Activated CD8-positive, alpha-beta memory T cell treated with anti-CD3 and anti-CD28 coated beads for 36 hours (primary cell): Measurements from ENCODE around the gene FAM83F. TPM values are rescaled to one million over a fixed set of nuclear protein-coding genes. Genes with fewer than 3 reads are reported as not detected.

Experiments
- CTCF ChIA-PET: fragments of 350-600 bp; sonication (Branson Sonifier 250); formaldehyde crosslinking; loops from one replicate; lab custom pipeline; 2021; ENCODE audit warnings: antibody characterized with exemption; lab: Charles Lee
- POLR2A ChIA-PET: fragments of 350-600 bp; sonication (Branson Sonifier 250); formaldehyde crosslinking; loops from one replicate; lab custom pipeline; 2021; ENCODE audit warnings: antibody characterized with exemption; lab: Charles Lee
- total RNA-seq, 2 experiments: library from RNA; stranded (reverse); gene quantifications; one replicate each; pipeline ENCODE4 v1.2.3, GENCODE V29; 2021

Gene FAM83F
- total RNA-seq, 2 experiments from 2014 or later, result 0.42 to 0.46 TPM

DNA sequence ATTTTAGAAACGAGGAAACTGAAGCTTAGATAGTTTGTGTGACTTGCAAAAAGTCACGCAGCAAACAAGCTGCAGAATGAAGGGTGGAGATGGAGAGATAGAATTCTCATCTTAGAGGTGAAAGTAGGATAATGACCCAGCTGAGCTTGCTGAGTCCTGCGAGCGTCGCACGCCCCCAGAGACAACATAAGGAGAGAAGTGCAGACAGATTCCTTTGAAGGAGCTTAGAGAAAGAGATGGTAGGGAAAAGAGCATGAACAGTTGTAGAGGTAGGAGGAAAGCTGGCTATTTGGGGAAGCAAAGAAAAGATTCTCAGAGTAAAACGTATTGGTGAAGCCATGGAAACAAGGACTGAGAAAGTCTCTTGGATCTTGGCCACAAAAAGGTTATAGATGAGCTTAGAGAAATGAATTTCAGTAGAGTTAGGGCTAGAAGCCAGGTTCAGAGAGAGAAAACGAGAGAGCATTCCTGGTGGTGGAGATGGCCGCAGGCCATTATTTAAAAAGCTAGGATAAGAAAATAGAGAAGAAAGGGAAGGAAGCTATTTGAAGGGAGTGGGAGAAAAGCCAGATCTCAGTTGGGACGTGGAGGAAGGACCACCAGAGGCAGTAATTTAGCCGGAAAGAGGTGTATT is 44.8 kb downstream of the FAM83F start:
- CTCF ChIA-PET, result interaction anchor here (0.6 to 2.4 kb wide), 7 partner anchors 15 to 505 kb away, joined by 3 to 8 read pairs (median 3); no protein-coding TSS in a partner anchor
- POLR2A ChIA-PET, result interaction anchor here (0.6 kb wide), 1 partner anchor 701 kb away, joined by 3 read pairs; no protein-coding TSS in a partner anchor

- POLR2A ChIA-PET, result no interaction called here
- CTCF ChIA-PET, result interaction anchor here (0.7 to 2.4 kb wide), 4 partner anchors 16 to 506 kb away, joined by 3 to 8 read pairs (median 4); no protein-coding TSS in a partner anchor
Measured at GRCh38 chr22:40040927-40041326, 46.2 kb downstream of the FAM83F start.

- ChIA-PET POLR2A (no interaction called here), CTCF (interaction anchor here (0.9 kb wide), 1 partner anchor 307 kb away, joined by 3 read pairs; no protein-coding TSS in a partner anchor)
Measured at GRCh38 chr22:40041366-40042137, 46.8 kb downstream of the FAM83F start.

- ChIA-PET POLR2A (no interaction called here), CTCF (no interaction called here)
Measured at GRCh38 chr22:40042312-40042711, 47.6 kb downstream of the FAM83F start.

DNA sequence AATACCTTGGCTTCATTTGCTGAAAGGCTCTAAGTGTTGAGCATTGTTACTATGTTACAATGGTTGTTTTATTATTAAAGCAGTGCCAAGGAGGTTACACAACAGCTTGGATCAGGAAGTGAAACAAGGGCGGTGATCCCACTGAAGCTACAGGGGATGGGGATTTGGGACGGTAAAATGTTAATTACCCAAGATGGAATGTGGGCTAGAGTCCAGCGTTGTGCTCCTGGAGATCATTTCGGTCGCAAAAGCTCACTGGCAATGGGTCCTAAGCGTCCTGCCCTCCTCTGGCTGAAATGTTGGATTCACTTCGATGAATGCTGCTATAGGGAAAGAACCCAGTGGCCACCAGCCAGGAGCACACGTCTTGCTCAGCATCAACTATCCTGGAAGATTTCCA is 48.3 kb downstream of the FAM83F start:
- POLR2A ChIA-PET, result interaction anchor here (1.0 to 2.4 kb wide), 4 partner anchors 111 to 643 kb away, joined by 4 to 32 read pairs (median 7); partner anchors contain the start of genes ADSL and TAB1

DNA sequence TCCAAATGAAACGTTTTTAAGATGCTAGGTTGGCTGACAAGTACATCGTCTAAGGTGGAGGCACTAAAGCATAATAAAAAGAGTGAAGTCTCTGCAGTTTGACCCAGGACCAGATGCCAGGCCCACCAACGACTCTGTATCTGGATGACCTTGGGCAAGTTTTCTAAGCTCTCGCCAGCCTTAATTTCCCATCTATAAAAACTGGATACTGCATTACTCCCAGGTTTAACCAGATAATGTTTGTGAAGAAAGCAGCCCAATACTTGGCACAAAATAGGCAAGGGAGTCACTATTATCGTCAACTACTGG is 49.0 kb downstream of the FAM83F start:
- POLR2A ChIA-PET, result interaction anchor here (0.5 to 2.4 kb wide), 19 partner anchors 11 to 897 kb away, joined by 3 to 32 read pairs (median 4); partner anchors contain the start of genes ADSL, RPS19BP1, TAB1 and TNRC6B

More for the DNA sequence above, 48.3 kb downstream of the FAM83F start:
- CTCF ChIA-PET, result interaction anchor here (0.9 to 1.3 kb wide), 3 partner anchors 9 to 508 kb away, joined by 3 read pairs; no protein-coding TSS in a partner anchor

DNA sequence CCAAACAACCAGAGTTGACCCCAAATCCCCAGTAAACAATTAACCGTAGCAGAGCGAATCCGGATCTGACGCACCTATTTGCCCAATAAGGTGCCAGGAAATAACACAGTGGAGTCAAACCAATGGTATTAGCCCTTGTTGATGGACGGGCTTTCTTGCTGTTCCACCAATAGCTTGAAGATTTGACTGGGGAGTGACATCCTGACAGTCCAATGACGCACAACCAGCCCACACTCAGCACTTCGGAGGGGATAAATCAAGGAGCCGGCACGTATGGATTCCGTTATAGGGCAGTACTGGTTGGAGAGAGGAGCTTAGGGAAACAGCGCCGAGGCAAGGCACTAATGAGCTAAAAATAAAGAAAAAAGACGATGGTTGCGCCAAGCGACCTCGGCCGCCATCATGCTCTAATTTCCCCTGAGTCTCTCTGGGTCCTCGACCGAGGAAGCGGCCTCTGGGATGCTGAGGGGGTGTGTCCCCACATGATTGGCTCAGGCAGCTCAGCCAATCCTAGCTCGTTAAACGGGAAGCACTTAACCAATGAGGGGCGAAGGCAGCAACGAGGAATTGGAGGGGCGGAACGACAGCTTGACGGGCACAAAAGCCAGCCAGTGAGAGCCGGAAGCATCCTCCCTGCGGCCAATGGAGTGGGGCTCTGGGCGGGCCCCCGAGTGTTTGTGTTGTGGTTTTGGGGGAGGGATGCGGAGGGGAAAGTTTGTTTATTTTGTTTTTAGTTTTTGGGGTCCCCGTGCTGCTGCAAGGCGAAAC is 49.5 kb downstream of the FAM83F start:
- ChIA-PET POLR2A (interaction anchor here (0.5 to 2.4 kb wide), 22 partner anchors 11 to 897 kb away, joined by 3 to 32 read pairs (median 4); partner anchors contain the start of genes ADSL, RPS19BP1, TAB1 and TNRC6B), CTCF (interaction anchor here (0.7 to 1.4 kb wide), 9 partner anchors 10 to 515 kb away, joined by 3 to 4 read pairs (median 3); partner anchors contain the start of gene TNRC6B)

More for the DNA sequence above, 49.0 kb downstream of the FAM83F start:
- CTCF ChIA-PET, result interaction anchor here (0.7 to 1.4 kb wide), 9 partner anchors 10 to 515 kb away, joined by 3 to 4 read pairs (median 3); partner anchors contain the start of gene TNRC6B

DNA sequence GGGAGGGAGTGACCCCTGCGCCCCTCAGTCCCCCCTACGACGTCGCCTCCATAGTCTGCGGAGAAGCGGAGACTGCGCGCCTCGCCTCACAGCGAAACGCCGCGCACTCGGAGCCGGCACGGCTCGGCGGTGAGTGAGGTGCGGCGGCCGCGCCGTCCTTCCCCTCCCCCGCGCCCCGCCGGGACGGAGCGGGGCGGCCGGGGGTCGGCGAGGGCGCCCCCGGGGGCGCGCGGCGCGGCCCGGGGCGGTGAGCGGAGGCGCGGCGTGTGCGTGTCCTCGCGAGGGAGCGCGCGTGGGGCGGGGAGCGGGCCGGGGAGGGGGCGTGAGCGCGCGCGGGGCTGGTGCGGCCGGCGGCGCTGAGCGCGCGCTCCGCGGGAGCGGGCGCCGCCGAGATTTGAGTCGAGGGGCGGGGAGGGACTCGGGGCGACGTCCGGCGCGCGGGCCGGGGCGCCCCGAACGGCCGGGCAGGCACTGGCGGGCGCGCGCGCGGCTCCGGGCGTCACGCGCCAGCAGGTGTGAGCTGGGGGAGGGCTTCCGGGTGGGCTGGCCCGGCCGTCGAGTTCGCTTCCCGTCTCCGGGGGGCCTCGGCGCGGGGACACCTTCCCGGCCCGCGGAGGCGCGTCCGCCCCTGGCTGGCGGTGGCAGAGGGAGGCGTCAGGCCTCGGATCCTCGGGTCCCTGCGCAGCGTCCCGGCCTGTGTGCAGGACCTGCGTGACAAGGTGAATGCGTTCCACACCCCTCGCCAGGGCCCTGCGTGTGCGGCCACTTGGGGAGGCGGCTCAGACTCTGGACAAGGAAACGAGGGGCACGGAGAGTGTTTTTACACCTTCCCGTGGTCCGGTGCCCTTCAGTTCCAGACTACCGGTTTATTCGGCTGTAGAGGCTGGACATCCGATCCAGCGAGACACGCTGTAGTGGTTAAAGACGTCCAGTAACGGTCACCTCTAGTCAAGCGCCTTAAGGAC is 50.4 kb downstream of the FAM83F start:
- CTCF ChIA-PET, result interaction anchor here (1.1 to 1.4 kb wide), 2 partner anchors 136 to 516 kb away, joined by 3 to 4 read pairs; no protein-coding TSS in a partner anchor
- POLR2A ChIA-PET, result interaction anchor here (0.6 to 2.4 kb wide), 11 partner anchors 10 to 930 kb away, joined by 3 to 32 read pairs (median 7); partner anchors contain the start of genes ADSL, RPS19BP1 and TNRC6B

DNA sequence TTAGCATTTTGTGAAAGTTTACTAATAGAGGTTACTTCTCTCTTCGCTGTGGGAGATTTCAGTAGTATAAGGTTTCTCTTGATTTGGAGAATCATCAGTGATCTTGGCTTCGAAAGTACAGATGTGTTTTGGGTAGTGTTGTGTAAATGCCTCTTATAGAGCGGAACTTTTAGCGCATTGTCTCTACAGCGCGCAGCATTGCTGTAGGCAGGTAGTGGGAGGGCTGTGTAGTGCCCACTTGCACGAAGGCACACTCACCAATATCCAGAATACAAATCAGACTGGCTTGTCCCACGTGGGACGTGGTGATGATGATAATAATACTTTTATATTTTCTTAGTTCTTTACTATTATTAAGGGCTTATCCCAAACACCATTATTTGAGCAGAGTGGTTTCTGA is 51.4 kb downstream of the FAM83F start:
- POLR2A ChIA-PET, result interaction anchor here (0.6 to 1.0 kb wide), 5 partner anchors 10 to 931 kb away, joined by 3 to 13 read pairs (median 4); partner anchors contain the start of genes ADSL and TNRC6B
- CTCF ChIA-PET, result interaction anchor here (0.7 kb wide), 1 partner anchor 290 kb away, joined by 4 read pairs; no protein-coding TSS in a partner anchor

GRCh38 chr22:40050258-40050657 is 55.5 kb downstream of the FAM83F start:
- ChIA-PET POLR2A (no interaction called here), CTCF (interaction anchor here (1.3 kb wide), 1 partner anchor 296 kb away, joined by 4 read pairs; the partner anchor contains the start of gene ADSL)

- ChIA-PET POLR2A (no interaction called here), CTCF (interaction anchor here (1.2 to 1.3 kb wide), 2 partner anchors 295 to 522 kb away, joined by 3 to 4 read pairs; partner anchors contain the start of gene ADSL)
Measured at GRCh38 chr22:40051322-40051721, 56.6 kb downstream of the FAM83F start.

DNA sequence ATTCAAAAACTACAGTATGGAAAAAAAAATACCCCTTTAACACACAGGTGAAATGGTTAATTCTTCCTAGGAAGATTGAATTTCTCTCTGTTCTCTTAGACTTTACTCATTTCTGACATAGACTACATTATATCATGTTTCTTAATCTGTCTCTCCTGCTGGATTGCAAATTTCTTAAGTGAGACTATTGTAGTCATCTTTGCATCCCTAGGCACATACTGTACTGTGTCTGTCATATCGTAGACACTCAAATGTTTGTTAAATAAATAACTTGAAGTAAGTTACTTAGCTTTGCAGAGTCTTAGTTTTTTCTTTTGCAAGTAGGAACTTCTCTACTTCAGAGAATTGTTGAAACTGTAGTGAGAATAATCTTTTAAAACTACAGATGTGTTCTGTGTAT is 58.7 kb downstream of the FAM83F start:
- ChIA-PET POLR2A (interaction anchor here (3.6 kb wide), 1 partner anchor 9 kb away, joined by 17 read pairs; no protein-coding TSS in a partner anchor), CTCF (interaction anchor here (2.7 kb wide), 1 partner anchor 295 kb away, joined by 11 read pairs; no protein-coding TSS in a partner anchor)

DNA sequence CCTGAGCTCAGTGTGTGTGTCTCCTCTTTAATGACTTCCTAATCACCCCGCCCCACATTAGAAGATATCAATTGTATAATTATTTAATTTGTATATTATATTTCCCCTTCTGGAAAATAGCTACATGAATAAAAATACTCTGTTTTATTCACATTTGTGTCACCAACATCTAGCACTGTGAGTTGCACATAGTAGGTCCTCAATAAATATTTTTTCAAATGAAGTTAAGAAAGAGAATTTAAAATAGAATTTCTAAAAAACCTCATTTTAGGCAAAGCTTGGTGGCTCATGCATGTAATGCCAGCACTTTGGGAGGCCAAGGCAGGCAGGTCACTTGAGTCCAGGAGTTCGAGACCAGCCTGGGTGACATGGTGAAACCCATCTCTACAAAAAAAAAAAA is 59.7 kb downstream of the FAM83F start:
- ChIA-PET POLR2A (interaction anchor here (0.6 to 3.6 kb wide), 2 partner anchors 10 to 315 kb away, joined by 8 to 17 read pairs; no protein-coding TSS in a partner anchor), CTCF (interaction anchor here (0.6 to 2.7 kb wide), 2 partner anchors 294 to 649 kb away, joined by 4 to 11 read pairs; no protein-coding TSS in a partner anchor)

- ChIA-PET CTCF (interaction anchor here (1.0 to 2.7 kb wide), 3 partner anchors 122 to 293 kb away, joined by 3 to 11 read pairs (median 3); partner anchors contain the start of gene TNRC6B), POLR2A (interaction anchor here (0.6 to 3.6 kb wide), 3 partner anchors 11 to 497 kb away, joined by 3 to 17 read pairs (median 6); no protein-coding TSS in a partner anchor)
Measured at GRCh38 chr22:40055143-40055883, 60.6 kb downstream of the FAM83F start.

DNA sequence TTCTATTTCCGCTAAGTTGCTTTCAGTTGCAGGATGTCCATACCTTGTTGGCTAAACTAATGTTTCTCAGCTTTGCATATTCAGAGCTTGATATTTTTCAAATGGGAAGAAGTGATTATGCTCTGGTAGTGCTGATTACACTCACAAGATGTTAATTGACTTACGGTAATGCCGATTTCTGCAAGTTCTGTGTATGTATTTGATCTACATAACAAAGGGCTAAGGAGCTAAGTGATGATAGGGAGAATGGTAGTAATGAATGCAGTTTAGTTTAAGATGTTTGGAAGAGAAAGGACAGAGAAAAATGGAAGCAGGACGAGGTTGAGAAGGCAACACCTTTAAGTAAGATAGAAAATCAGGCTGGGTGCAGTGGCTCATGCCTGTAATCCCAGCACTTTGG is 61.4 kb downstream of the FAM83F start:
- ChIA-PET CTCF (interaction anchor here (1.0 to 2.7 kb wide), 3 partner anchors 121 to 292 kb away, joined by 3 to 11 read pairs (median 3); partner anchors contain the start of gene TNRC6B), POLR2A (interaction anchor here (0.6 to 3.6 kb wide), 3 partner anchors 10 to 122 kb away, joined by 3 to 17 read pairs (median 5); no protein-coding TSS in a partner anchor)
